Suprapubic skin (tissue), 4 donors: ENCODE results near the gene PCGF3. TPM values are rescaled to one million over a fixed set of nuclear protein-coding genes. Genes with fewer than 3 reads are reported as not detected.
"Not testable (repeated sequence)": the region's sequence is repeated elsewhere in the genome, so short reads cannot be mapped to it uniquely, and the experiment has no call there.

Experiments
- DNase-seq, 2 donors: peaks; one replicate each; pipeline ENCODE4 v3.0.0-alpha.2; 2019; ENCODE audit warnings: low spot score in 2 of 2
- H3K27ac ChIP-seq: fragments of 200-600 bp; sonication (generic); one replicate; pipeline ENCODE4 v1.5.1; 2019
- H3K27me3 ChIP-seq: fragments of 200-600 bp; sonication (generic); one replicate; pipeline ENCODE4 v1.5.1; 2019
- H3K36me3 ChIP-seq: fragments of 200-600 bp; sonication (generic); one replicate; pipeline ENCODE4 v1.5.1; 2019
- H3K4me1 ChIP-seq: fragments of 200-600 bp; sonication (generic); one replicate; pipeline ENCODE4 v1.5.1; 2019
- H3K4me3 ChIP-seq: fragments of 200-600 bp; sonication (generic); one replicate; pipeline ENCODE4 v1.5.1; 2019; ENCODE audit warnings: mild to moderate bottlenecking
- H3K9me3 ChIP-seq: fragments of 200-600 bp; sonication (generic); one replicate; pipeline ENCODE4 v1.5.1; 2019
- CTCF ChIP-seq, 2 donors: fragments of 200-600 bp in 1 of 2; fragments of 450-650 bp in 1 of 2; sonication (generic) in 1 of 2; IDR thresholded peaks; one replicate each; pipeline ENCODE4 v1.5.1; 2016 to 2019; ENCODE audit warnings: antibody characterized with exemption in 2 of 2, mild to moderate bottlenecking in 1 of 2, moderate library complexity in 1 of 2
- EP300 ChIP-seq: sonication (generic); formaldehyde crosslinking; IDR thresholded peaks from one replicate; pipeline ENCODE4 v1.6.1; 2017; ENCODE audit warnings: antibody characterized with exemption
- POLR2A ChIP-seq, 2 donors: fragments of 450-650 bp; IDR thresholded peaks; one replicate each; pipeline ENCODE4 v1.6.1; 2017; ENCODE audit warnings: antibody characterized with exemption in 2 of 2, mild to moderate bottlenecking in 2 of 2, moderate library complexity in 2 of 2
- POLR2AphosphoS5 ChIP-seq, 3 donors: sonication (generic); formaldehyde crosslinking; IDR thresholded peaks; one replicate each; pipeline ENCODE4 v1.6.1; 2017; ENCODE audit warnings: antibody characterized with exemption in 3 of 3
- WGBS: methylation state at CpG from one replicate; pipeline ENCODE4 v1.1.5; 2018; 5-methylcytosine and 5-hydroxymethylcytosine counted together
- total RNA-seq, 4 donors: library from RNA; depleted of rRNA; stranded (reverse); fragments of >200 nt; gene quantifications; one replicate each; pipeline ENCODE4 v1.1.0, GENCODE V29; 2016

The PCGF3 gene
- total RNA-seq, 4 donors from 2014 or later: 59.7 to 152 (median 71.2) TPM

- H3K27me3 ChIP-seq: no peaks in the 10 kb centered on the region
- H3K27ac ChIP-seq: no peak overlapping the region
- TF ChIP-seq POLR2AphosphoS5 (IDR thresholded peaks at IDR 0.05) (no peak), EP300 (no peak), CTCF (IDR thresholded peaks at IDR 0.05) (no peak), POLR2A (IDR thresholded peaks at IDR 0.05) (no peak)
- no peak for DNase-seq
- H3K36me3 ChIP-seq: peaks cover 76% of the 10 kb centered on the region
- no peak overlapping the region for H3K4me3 ChIP-seq
- WGBS: 93% methylated on average over 18 of the region's 18 CpGs
- no peaks in the 10 kb centered on the region for H3K4me1 ChIP-seq
- H3K9me3 ChIP-seq: no peaks in the 10 kb centered on the region
Measured at GRCh38 chr4:733631-733980, 28.0 kb downstream of the PCGF3 start.

- Histone ChIP-seq H3K9me3 (no peaks in the 10 kb centered on the region), H3K4me1 (no peaks in the 10 kb centered on the region), H3K4me3 (no peak overlapping the region), H3K27me3 (no peaks in the 10 kb centered on the region), H3K27ac (no peak overlapping the region), H3K36me3 (peaks cover 81% of the 10 kb centered on the region)
- WGBS: 94% methylated on average over 9 of the region's 9 CpGs
- no peak for TF ChIP-seq EP300
- TF ChIP-seq CTCF (IDR thresholded peaks at IDR 0.05): no peak
- TF ChIP-seq POLR2A (IDR thresholded peaks at IDR 0.05): no peak
- no peak for TF ChIP-seq POLR2AphosphoS5 (IDR thresholded peaks at IDR 0.05)
- DNase-seq: no peak
Measured at GRCh38 chr4:734075-734474, 28.4 kb downstream of the PCGF3 start.

- no peaks in the 10 kb centered on the region for H3K27me3 ChIP-seq
- no peaks in the 10 kb centered on the region for H3K9me3 ChIP-seq
- WGBS: 96% methylated on average over 7 of the region's 9 CpGs
- no peaks in the 10 kb centered on the region for H3K4me1 ChIP-seq
- no peak overlapping the region for H3K4me3 ChIP-seq
- no peak overlapping the region for H3K27ac ChIP-seq
- H3K36me3 ChIP-seq: peaks cover 88% of the 10 kb centered on the region
- DNase-seq: no peak
- TF ChIP-seq CTCF (IDR thresholded peaks at IDR 0.05): no peak
- no peak for TF ChIP-seq EP300
- TF ChIP-seq POLR2AphosphoS5 (IDR thresholded peaks at IDR 0.05): no peak
- no peak for TF ChIP-seq POLR2A (IDR thresholded peaks at IDR 0.05)
Measured at GRCh38 chr4:734951-735350, 29.3 kb downstream of the PCGF3 start.

GRCh38 chr4:735583-735982, 30.0 kb downstream of the PCGF3 start:
- TF ChIP-seq POLR2AphosphoS5 (IDR thresholded peaks at IDR 0.05): no peak
- no peak for TF ChIP-seq POLR2A (IDR thresholded peaks at IDR 0.05)
- no peak for TF ChIP-seq CTCF (IDR thresholded peaks at IDR 0.05)
- no peak for TF ChIP-seq EP300
- Histone ChIP-seq H3K36me3 (peaks cover 90% of the 10 kb centered on the region), H3K4me1 (no peaks in the 10 kb centered on the region), H3K27me3 (no peaks in the 10 kb centered on the region), H3K27ac (no peak overlapping the region), H3K9me3 (no peaks in the 10 kb centered on the region), H3K4me3 (no peak overlapping the region)
- DNase-seq: no peak
- WGBS: 94% methylated on average over 8 of the region's 8 CpGs

- peaks cover 89% of the 10 kb centered on the region for H3K36me3 ChIP-seq
- not testable (repeated sequence) for H3K4me3 ChIP-seq
- WGBS: 96% methylated on average over 24 of the region's 34 CpGs
Measured at GRCh38 chr4:736561-736960, 30.9 kb downstream of the PCGF3 start.

GRCh38 chr4:738781-739280, 33.2 kb downstream of the PCGF3 start:
- H3K27me3 ChIP-seq: no peaks in the 10 kb centered on the region
- no peak for DNase-seq
- no peak overlapping the region for H3K4me3 ChIP-seq
- H3K27ac ChIP-seq: no peak overlapping the region
- H3K4me1 ChIP-seq: no peaks in the 10 kb centered on the region
- TF ChIP-seq CTCF (IDR thresholded peaks at IDR 0.05) (no peak), POLR2A (IDR thresholded peaks at IDR 0.05) (no peak), POLR2AphosphoS5 (IDR thresholded peaks at IDR 0.05) (no peak), EP300 (no peak)
- 83% methylated on average over 16 of the region's 16 CpGs for WGBS
- peaks cover 77% of the 10 kb centered on the region for H3K36me3 ChIP-seq
- H3K9me3 ChIP-seq: no peaks in the 10 kb centered on the region

More at GRCh38 chr4:736561-736960, 30.9 kb downstream of the PCGF3 start:
- not testable (repeated sequence) for H3K4me1 ChIP-seq, H3K27ac ChIP-seq, H3K27me3 ChIP-seq, DNase-seq, H3K9me3 ChIP-seq
